GM18517 (cell line): Measurements from ENCODE around the gene UNC13D.
"Not testable (repeated sequence)": the region's sequence is repeated elsewhere in the genome, so short reads cannot be mapped to it uniquely, and the experiment has no call there.

Experiments used
- ATAC-seq: cut with Tn5 transposase; IDR thresholded peaks from one replicate; pipeline ENCODE4 v1.9.1; 2021; ENCODE audit warnings: mild to moderate bottlenecking, moderate library complexity; ENCODE audit not compliant: unreplicated experiment

Gene UNC13D

DNA sequence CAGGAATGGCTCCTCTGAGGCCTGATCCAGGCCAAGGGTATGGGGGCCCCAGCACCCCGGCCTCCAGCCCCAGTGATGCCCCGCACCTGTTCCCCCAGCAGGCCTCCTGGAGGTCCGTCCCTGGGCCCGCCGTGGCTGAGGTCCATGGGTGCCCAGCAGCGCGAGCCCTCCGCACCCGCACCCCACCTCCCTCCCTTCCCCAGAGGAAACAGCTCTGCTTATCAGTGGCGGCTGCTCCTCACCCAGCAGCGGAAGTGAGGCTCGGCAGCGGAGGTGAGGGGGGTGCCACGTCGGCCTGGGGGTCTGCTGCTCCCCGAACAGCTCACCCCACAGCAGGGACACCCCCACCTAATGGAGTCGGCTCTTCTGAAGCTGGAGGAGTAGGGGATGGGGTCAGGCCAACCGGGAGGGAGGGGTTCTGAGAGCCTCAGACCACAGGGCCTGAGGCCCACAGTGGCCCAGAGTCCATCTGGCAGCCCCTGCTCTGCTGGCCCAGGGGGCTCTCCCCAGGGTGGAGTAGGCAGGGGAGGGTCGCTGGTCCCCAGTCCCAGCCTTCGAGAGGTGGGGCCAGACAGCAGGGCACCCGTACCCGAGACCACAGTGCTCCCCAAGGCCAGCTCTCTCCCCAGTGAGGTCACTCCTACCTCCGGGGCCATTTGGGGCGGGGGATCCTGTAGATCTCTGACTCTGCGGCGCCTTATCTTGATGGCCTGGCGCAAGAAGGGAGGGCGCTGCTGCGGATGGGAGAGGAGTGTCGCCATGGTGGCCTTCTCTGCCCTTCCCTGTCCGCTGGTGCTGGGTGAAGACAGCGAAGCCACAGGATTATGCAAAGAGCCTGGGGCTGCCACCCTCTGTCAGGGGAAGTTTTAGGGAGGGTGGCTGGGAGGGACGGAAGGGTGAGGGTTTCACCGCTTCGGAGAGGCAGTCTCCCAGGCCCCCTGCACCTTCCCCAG lies at the start of gene UNC13D:
TSS of gene UNC13D (minus strand) at position 828 of the 953 bp plus-strand sequence. CDS start at position 761, 67 bp downstream.
- ATAC-seq, result no peak

GRCh38 chr17:75893305-75894048 lies 49.3 kb upstream of the UNC13D start:
- ATAC-seq, result no peak

DNA sequence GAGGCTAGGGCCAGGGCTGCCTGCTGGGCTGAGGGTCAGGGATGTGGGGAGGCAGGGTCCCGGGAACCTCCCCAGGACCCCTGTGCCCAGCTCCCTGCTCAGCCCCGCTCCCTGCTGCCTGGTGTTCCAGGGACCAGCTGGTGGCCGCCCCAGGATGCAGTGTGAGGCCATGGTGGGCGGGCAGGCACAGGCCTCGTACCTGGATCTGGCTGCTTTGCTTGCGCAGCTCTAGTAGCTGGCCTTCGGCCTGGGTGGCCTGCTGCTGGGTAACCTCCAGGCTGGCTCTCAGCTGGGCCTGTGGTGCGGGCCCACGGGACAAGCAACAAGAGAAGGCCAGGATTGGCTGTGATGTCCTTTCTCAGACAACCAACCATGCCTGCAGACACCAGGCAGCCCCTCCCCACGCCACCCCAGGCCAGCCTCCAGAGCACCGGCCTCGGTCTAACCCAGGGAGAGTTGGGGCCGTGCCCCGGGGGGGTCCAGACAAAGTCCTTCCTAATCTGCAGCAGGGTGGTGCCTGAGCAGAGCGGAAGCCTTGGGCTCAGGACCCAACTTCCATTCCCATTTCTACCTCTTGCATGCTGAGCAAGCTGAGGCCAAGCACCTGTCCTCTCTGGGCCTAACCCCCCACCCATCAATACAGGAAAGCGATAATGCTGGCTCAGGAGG lies 48.5 kb upstream of the UNC13D start:
- no peak for ATAC-seq

DNA sequence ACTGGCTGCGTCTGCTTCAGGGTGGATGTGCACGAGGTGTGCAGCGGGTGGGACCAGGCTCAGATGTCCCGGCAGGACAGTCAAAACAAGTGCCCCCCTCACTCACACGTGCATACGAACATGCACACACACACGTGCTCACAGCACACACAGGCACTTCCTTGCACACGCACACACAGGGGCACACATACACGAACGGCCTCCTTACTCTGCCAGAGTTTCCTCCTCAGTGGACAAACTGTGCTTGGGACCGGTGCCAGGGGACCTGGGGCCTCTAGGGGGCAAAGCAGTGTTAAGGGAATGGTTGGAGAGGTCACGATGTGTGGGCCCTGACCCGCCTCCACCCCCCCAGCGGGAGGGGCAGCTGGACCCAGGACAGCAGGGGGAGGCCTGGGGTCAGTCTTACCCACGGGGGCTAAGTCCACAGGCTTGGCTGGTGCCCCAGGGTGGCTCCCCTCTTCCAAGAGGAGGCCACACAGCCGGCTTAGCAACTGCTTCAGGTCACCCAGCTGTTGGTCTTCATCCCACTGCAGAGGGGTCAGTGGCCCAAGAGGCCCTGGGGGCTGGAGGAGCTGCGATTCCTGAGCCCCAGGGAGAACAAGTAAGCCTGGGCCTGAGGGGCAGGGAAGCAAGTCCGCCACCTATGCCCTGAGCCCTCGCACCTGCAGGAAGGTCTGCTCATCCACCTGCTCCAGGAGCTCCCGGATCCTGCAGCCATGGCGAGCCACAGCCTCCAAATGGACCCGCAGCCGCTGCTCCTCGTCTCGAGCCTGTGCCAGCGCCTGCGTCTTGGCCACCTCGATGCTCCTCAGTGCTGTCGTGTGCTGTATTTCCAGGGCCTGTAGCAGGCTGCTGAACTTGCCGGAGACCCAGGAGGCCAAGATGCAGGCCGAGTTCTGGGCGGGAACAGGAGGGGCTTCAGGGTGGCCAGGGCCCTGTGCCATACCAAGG lies 47.7 kb upstream of the UNC13D start:
- ATAC-seq, result no peak

DNA sequence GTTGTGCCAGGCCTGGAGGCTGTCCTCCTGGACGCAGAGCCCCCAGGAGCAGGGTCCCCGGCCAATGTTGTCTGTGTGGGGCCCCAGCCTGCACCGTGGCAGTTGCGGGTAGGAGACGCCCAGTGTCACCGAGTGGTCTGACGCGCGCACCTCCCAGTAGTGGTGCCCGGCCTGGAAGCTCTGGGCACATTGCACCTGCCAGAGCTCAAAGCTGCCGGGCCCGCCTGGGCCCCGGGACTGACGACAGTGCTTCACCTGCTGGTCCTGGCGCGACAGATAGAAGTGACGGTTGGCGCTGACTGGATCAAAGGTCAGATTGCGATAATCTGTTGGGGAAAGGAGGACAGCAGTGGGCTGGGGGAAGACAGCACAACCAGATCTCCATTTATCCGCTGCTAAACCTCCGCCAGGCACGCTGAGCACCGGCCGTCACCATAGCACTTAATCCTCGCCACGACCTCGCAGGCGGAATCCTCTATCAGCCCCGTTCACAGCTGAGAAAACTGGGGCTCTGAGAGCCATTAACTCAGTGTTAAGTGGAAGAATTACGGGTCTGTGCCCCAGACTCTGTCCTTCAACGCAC lies 46.9 kb upstream of the UNC13D start:
- ATAC-seq, result no peak

- ATAC-seq, result no peak
These were observed 45.2 kb upstream of the UNC13D start for GRCh38 chr17:75889454-75889853.

DNA sequence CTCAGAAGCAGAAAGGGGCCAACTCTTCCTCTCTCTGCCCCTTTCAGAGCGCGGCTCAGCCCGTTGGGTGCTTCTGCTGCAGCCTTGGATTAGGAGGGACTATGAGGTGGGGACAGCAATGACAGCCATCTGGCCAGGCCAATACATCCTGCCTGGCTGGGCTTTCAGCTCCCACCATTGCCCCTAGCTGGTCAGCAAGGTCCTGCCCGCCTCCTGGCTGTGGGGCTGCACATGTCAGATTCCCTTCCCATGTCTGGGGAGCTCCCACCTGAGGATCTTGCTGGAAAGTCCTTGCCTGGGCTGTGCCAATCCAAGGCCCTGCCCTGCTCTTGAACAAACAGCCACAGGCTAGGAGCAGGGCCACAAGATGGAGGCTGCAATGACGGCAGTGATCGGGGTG lies 44.3 kb upstream of the UNC13D start:
- ATAC-seq, result no peak

DNA sequence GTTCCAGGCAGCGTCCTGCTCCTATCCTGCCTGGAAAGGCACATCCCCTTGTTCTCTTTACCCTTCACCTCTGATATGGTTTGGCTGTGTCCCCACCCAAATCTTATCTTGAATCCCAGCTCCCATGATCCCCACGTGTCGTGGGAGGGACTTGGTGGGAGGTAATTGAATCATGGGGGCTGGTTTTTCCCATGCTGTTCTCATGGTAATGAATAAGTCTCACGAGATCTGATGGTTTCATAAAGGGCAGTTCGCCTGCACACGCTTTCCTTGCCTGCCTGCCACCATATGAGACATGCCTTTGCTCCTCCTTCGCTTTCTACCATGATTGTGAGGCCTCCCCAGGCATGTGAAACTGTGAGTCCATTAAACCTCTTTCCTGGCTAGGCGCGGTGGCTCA lies 41.7 kb upstream of the UNC13D start:
- not testable (repeated sequence) for ATAC-seq

GRCh38 chr17:75885431-75885830 lies 41.2 kb upstream of the UNC13D start:
- no peak for ATAC-seq

- ATAC-seq, result no peak
These were observed 37.7 kb upstream of the UNC13D start for GRCh38 chr17:75881678-75882454.

GRCh38 chr17:75880266-75880665 lies 36.1 kb upstream of the UNC13D start:
- no peak for ATAC-seq

DNA sequence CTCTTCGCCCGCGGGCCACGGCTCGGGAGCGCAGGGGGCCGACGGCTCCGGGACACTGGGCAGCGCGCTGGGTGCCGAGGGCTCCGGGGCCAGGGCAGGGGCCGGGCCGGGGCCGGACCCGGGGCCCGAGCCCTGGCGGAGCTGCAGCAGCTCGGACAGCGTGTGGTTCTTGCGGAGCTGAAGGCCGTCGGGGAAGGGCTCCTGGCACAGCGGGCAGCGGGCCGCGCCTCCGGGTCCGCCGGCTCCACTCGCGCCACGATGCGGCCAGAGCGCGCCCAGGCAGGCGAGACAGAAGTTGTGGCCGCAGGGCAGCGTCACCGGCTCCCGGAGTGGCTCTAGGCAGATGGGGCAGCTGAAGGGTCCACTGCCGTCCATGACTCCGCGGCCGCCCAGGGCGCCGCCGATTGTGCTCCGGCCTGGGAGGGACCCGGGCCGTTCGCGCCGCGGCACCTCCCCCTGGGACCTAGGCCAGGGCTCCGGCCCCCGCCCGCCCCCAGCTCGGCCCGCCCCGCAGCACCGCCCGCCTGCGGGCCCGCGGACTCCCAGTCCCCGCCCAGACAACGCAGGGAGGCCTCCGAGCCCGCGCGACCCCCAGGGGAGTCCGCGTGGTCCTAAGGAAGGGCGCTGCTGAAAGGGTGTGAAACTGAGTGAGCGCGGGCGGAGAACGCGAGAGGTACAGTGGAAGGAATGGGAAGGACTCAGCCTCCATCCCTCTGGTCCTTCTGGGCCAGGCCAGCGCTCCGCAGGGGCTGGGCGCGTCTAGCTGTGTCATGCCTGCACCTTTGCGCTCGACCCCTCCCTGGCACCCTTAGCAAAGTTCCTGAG lies 34.2 kb upstream of the UNC13D start, which contains the start of gene TRIM47:
TSS of gene TRIM47 (minus strand) at position 408 of the 825 bp plus-strand sequence. CDS start at position 375, 33 bp downstream.
- ATAC-seq, result no peak

GRCh38 chr17:75877752-75878173 lies 33.6 kb upstream of the UNC13D start:
- no peak for ATAC-seq

- no peak for ATAC-seq
These were observed 32.9 kb upstream of the UNC13D start for GRCh38 chr17:75876938-75877751.

- no peak for ATAC-seq
These were observed 32.2 kb upstream of the UNC13D start for GRCh38 chr17:75876190-75876937.

DNA sequence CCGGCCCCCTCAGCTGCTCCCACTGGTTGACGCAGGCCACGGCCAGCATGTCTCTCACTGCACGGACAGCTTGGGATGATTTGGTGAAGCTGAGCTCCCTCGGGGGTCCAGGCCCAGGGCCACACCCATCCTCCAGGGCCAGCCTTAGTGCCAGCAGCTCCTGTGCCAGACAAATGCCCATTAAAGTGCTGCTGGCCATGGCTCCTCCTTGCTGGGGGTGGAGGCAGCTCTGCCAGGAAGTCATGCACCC lies 31.7 kb upstream of the UNC13D start:
- ATAC-seq, result no peak
